D721Med (cell line): ENCODE results near the gene CYP3A4.
"Not testable (repeated sequence)": the region's sequence is repeated elsewhere in the genome, so short reads cannot be mapped to it uniquely, and the experiment has no call there.

Experiments
- DNase-seq: peaks from one replicate; pipeline ENCODE4 v3.0.0; 2011; ENCODE audit warnings: low spot score; ENCODE audit not compliant: insufficient read length
- FAIRE-seq: peaks from 2 replicates; lab custom pipeline; 2011; peaks lifted over from hg19 to GRCh38; lab: Jason Lieb, UNC
- CTCF ChIP-seq: IDR thresholded peaks from 2 replicates; pipeline ENCODE4 v1.5.1; 2012; ENCODE audit warnings: mild to moderate bottlenecking, control low read depth; ENCODE audit not compliant: insufficient read depth; ENCODE audit errors: missing control alignments

CYP3A4 gene

GRCh38 chr7:99792967-99793366, 9.0 kb upstream of the CYP3A4 start:
- DNase-seq (no peak), FAIRE-seq (no peak)
- TF ChIP-seq CTCF, result no peak

GRCh38 chr7:99791667-99792369, 7.8 kb upstream of the CYP3A4 start:
- FAIRE-seq, result no peak
- no peak for TF ChIP-seq CTCF
- no peak for DNase-seq

- DNase-seq, result no peak
- TF ChIP-seq CTCF, result no peak
- no peak for FAIRE-seq
Measured at GRCh38 chr7:99791021-99791420, 7.0 kb upstream of the CYP3A4 start.

DNA sequence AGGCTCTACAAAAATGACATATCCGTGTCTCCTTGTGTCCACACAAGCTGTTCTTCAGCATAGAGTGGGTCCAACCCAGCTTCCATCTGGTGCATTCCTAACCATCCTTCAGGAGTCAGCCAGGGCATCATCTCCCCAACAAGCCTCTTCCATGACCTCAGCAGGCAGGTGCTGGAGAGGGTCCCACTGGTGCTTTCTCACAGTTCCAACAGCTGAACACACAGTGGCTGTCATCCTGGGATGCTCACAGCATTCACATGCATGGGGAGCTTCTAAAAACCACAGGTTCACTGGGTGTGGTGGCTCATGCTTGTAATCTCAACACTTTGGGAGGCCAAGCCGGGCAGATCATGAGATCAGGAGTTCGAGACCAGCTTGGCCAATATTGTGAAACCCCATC, 6.4 kb upstream of the CYP3A4 start:
- no peak for TF ChIP-seq CTCF
- FAIRE-seq (no peak), DNase-seq (no peak)

DNA sequence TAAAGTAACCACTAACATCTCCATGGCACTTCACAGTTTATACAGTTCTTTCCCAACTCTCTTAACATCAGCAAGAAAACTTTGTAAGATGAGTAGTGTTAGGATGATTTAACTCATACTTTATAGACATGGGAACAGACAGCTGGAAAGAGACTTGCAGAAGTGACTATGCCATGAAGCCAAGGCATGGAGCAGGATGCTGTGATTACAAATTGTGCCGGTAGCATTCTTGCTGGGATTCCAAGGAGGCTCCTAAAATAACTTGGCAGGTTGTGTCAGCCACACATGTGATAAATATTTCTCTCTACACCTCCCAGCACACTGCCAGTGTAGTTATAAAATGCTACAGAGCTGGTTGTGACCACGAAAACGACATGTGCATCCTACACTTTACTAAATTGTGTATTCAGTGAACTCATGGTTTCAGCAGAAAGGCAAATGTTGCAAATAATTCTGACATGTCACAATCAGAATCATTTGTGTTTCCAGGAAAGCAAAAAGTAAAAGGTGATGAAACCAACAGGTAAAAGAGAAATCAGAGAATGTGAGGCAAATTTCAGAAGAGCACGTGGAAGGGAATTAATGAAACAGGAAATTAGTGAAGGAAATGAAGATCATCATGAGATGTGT, 5.6 kb upstream of the CYP3A4 start:
- FAIRE-seq (no peak), DNase-seq (no peak)
- TF ChIP-seq CTCF, result no peak

DNA sequence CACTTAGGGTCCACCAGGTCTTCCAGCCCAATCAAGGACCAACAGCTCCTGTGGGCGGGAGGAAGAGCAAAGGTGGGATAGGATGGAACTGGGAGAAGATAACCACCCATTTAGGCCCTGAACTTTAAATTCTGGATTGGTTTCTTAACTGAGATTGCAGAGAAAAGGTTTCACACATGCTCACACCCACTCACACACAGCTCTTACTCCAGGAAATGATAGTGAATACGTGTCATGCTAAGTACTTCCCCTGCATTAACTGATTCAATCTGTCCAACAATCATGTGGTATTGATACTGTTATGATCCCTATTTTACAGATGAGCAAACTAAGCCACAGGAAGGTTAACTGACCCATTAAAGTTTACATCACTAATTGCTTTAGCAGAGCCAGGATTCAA, 4.6 kb upstream of the CYP3A4 start:
- no peak for DNase-seq
- TF ChIP-seq CTCF, result no peak
- no peak for FAIRE-seq

- DNase-seq, result no peak
- no peak for TF ChIP-seq CTCF
- FAIRE-seq, result no peak
Measured at GRCh38 chr7:99786726-99787335, 2.8 kb upstream of the CYP3A4 start.

GRCh38 chr7:99785654-99786053, 1.7 kb upstream of the CYP3A4 start:
- not testable (repeated sequence) for FAIRE-seq, DNase-seq
